ENCODE results near the gene CYP26B1.

CYP26B1 gene

DNA sequence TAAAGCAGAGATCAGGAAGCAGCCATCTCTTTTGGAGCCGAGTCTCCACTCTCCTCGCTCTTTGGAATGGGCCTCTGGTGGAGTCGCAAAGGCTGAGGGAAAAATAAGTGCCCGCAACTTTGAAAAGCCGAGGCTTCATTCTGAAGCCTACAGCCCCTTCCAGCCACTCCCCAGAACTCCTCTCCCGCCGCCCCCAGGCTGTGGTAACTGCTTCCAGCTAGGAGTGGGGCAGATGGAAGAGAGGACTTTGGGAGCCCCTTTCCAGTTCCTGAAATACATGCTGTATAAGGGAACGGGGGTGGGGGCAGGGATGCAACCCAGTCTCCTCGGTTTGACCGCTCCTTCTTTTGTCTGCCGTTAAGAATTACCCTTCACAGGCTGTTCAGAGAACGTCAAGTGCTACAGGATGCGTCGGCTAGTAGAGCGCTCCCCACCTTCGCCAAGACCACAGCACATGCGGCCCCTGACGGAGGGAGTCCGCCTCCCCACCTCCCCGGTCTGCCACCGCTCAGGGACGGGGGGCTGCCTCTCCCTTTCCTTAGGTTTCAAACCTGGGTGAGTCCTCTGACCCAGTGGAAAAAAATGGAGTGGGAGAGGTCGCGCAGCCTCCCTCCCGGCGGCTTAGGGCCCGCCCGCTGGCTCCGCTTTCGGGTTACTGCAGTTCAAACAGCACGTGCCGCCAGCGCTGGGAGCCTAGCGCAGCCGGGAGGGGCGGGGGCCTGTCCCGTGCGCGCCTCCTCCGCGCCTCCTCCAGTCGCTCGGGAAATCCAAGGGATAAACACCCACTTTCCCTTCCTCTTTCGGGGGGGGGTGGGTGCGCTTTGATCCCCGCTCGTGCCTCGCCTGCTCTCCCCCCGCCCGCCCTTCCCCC lies 4.9 kb downstream of the CYP26B1 start:
- no peaks in the 10 kb centered on the region for H3K9me3 ChIP-seq (ENCODE audit: control insufficient read depth in 5 of 5, low read length in 5 of 5)
- no peaks in the 10 kb centered on the region for H3K36me3 ChIP-seq (ENCODE audit: control insufficient read depth in 5 of 5, insufficient read depth in 5 of 5, low read length in 5 of 5)
- H3K4me3 ChIP-seq (ENCODE audit: low read depth in 1 of 5, low read length in 5 of 5): peak overlapping the region; percentile 50 to 64 (median 60)
- H3K27me3 ChIP-seq (ENCODE audit: control insufficient read depth in 5 of 5, insufficient read depth in 4 of 5, low read length in 5 of 5): peaks cover 0 to 19% (median 10%) of the 10 kb centered on the region in 5 donors
- peak overlapping the region; percentile 88 for H3K27ac ChIP-seq (ENCODE audit: low read depth, low read length)
- H3K9ac ChIP-seq (ENCODE audit: low read length in 5 of 5): peak overlapping the region in 4 of 5 donors; percentile 2 to 62 (median 42)
- H3K4me1 ChIP-seq (ENCODE audit: control insufficient read depth in 5 of 5, insufficient read depth in 5 of 5, low read length in 5 of 5): peaks cover 6 to 96% (median 91%) of the 10 kb centered on the region in 5 donors

DNA sequence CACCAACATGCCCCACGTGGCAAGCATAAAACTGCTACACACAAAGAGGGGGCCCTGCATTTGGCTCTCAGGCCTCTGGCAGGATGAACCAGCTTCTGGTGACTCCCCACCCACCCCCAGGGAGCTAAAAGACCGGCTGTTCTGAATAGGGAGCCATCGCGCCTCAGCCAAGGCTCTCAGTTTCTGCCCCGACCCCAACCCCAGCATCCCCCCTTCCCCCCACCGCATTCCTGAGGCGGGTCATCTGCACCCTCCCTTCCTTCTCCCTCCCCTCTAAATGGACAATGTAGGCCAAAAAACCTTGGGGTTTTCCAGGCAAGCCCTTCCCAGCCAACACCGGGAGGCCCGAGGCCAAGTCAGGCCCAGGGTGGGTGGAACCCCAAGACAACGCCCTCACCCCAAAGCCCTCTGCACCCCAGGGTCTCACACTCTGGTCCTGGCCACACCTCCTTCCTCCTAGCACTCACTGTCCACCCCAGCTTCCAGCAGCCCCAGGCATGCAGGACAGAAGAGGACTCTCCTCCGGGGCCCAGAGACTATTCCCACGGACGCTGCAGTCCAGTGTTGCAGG lies 5.7 kb downstream of the CYP26B1 start:
- H3K27me3 ChIP-seq (ENCODE audit: control insufficient read depth in 5 of 5, insufficient read depth in 4 of 5, low read length in 5 of 5): peaks cover 0 to 13% (median 7%) of the 10 kb centered on the region in 5 donors
- peak overlapping the region in 4 of 5 donors; percentile 50 to 61 (median 58) for H3K4me3 ChIP-seq (ENCODE audit: low read depth in 1 of 5, low read length in 5 of 5)
- H3K9ac ChIP-seq (ENCODE audit: low read length in 5 of 5): no peak overlapping the region
- peaks cover 6 to 97% (median 94%) of the 10 kb centered on the region in 5 donors for H3K4me1 ChIP-seq (ENCODE audit: control insufficient read depth in 5 of 5, insufficient read depth in 5 of 5, low read length in 5 of 5)
- H3K9me3 ChIP-seq (ENCODE audit: control insufficient read depth in 5 of 5, low read length in 5 of 5): no peaks in the 10 kb centered on the region
- H3K36me3 ChIP-seq (ENCODE audit: control insufficient read depth in 5 of 5, insufficient read depth in 5 of 5, low read length in 5 of 5): no peaks in the 10 kb centered on the region
- H3K27ac ChIP-seq (ENCODE audit: low read depth, low read length): peak overlapping the region; percentile 88

DNA sequence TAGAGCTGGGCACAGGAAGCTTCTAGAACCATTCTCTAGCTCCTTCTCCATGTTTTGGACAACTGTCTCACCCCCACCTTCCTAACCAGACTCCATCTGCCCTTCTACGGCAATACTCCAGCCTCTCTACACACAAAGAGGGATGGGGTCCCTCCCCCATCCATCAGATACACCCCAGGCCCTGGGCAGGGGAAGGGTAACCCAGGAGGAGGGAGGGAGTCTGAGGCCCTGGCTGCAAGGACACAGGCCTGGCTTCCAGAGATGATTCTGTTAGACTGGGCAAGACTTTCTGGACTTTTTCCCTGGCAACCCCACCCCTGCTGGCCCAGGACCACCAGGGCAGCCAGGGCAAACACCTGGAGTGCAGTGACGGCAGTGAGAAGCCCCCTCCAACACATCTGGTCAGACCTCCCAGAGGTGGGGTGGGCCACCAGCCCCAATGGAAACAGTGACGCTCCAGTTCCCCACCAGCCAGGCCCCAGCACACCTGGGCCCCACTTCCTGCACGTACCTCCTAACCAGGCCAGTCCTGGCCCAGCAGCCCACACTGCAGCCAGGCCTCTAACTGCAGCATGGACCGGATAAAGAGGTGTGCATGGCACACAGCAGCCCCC lies 6.5 kb downstream of the CYP26B1 start:
- H3K27ac ChIP-seq (ENCODE audit: low read depth, low read length): peak overlapping the region; percentile 88

DNA sequence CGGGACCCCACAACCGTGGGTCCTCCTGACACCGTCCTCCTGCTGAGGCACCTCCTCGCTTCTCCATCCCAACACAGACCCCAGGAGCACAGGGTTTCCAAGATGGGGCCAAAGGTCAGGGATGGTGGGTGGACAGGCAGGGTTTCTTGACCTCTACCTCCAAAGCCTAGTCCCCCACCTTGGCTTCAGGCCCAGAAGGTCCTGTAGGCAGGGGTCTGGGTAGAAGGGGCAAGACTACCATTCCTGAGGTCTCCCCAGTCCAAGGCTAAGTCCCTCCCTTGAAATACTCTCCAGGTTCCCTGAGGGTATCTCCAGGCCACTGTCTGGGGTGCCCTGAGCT lies 7.1 kb downstream of the CYP26B1 start:
- H3K27ac ChIP-seq (ENCODE audit: low read depth, low read length): no peak overlapping the region
- peaks cover 6 to 97% (median 94%) of the 10 kb centered on the region in 5 donors for H3K4me1 ChIP-seq (ENCODE audit: control insufficient read depth in 5 of 5, insufficient read depth in 5 of 5, low read length in 5 of 5)
- no peak overlapping the region for H3K9ac ChIP-seq (ENCODE audit: low read length in 5 of 5)
- no peaks in the 10 kb centered on the region for H3K9me3 ChIP-seq (ENCODE audit: control insufficient read depth in 5 of 5, low read length in 5 of 5)
- H3K4me3 ChIP-seq (ENCODE audit: low read depth in 1 of 5, low read length in 5 of 5): no peak overlapping the region
- no peaks in the 10 kb centered on the region for H3K36me3 ChIP-seq (ENCODE audit: control insufficient read depth in 5 of 5, insufficient read depth in 5 of 5, low read length in 5 of 5)
- H3K27me3 ChIP-seq (ENCODE audit: control insufficient read depth in 5 of 5, insufficient read depth in 4 of 5, low read length in 5 of 5): no peaks in the 10 kb centered on the region

More for the DNA sequence above, 6.5 kb downstream of the CYP26B1 start:
- H3K4me3 ChIP-seq (ENCODE audit: low read depth in 1 of 5, low read length in 5 of 5): no peak overlapping the region
- no peaks in the 10 kb centered on the region for H3K9me3 ChIP-seq (ENCODE audit: control insufficient read depth in 5 of 5, low read length in 5 of 5)
- H3K4me1 ChIP-seq (ENCODE audit: control insufficient read depth in 5 of 5, insufficient read depth in 5 of 5, low read length in 5 of 5): peaks cover 6 to 97% (median 94%) of the 10 kb centered on the region in 5 donors
- H3K27me3 ChIP-seq (ENCODE audit: control insufficient read depth in 5 of 5, insufficient read depth in 4 of 5, low read length in 5 of 5): peaks cover 0 to 5% (median 0%) of the 10 kb centered on the region in 5 donors
- no peak overlapping the region for H3K9ac ChIP-seq (ENCODE audit: low read length in 5 of 5)
- H3K36me3 ChIP-seq (ENCODE audit: control insufficient read depth in 5 of 5, insufficient read depth in 5 of 5, low read length in 5 of 5): no peaks in the 10 kb centered on the region

DNA sequence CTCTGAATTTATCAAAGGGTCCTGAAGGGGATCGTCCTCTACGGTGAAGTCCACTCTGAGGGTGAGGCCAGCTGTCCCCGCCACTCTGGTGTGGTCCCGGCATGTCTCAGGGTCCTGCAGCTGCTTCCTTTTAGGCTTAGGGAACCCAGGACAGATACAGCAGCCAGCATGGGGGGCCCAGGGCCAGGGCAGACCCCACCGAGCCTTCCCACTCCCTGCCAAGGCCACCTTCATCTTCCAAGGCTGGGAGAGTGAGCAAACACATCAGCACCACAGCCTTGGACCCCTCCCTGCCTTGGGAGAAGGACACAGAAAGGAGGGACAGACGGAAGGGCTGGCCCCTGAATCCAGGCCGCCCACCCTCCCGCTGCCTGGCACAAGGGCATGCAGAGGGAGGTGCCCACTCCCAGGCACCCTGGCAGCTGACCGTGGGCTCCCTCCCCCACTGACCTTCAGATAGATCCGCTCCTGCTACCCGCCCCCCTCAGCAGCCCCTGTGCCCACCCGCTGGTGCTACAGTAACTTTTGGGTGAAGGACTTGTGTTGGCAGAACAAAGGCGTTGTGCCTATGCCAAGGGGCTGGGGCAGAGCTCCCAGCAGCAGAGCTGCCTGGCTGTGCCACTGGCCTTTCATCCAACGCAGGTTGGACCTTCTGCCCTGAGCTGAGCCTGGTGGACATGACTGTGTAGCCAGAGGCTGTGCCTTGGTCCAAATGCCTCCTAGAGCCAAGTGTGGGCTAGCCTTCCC lies 7.6 kb downstream of the CYP26B1 start:
- H3K4me1 ChIP-seq (ENCODE audit: control insufficient read depth in 5 of 5, insufficient read depth in 5 of 5, low read length in 5 of 5): peaks cover 6 to 93% (median 93%) of the 10 kb centered on the region in 5 donors
- no peaks in the 10 kb centered on the region for H3K27me3 ChIP-seq (ENCODE audit: control insufficient read depth in 5 of 5, insufficient read depth in 4 of 5, low read length in 5 of 5)
- peak overlapping the region; percentile 50 for H3K27ac ChIP-seq (ENCODE audit: low read depth, low read length)
- H3K9me3 ChIP-seq (ENCODE audit: control insufficient read depth in 5 of 5, low read length in 5 of 5): no peaks in the 10 kb centered on the region
- H3K4me3 ChIP-seq (ENCODE audit: low read depth in 1 of 5, low read length in 5 of 5): no peak overlapping the region
- H3K36me3 ChIP-seq (ENCODE audit: control insufficient read depth in 5 of 5, insufficient read depth in 5 of 5, low read length in 5 of 5): peaks cover 0 to 3% (median 1%) of the 10 kb centered on the region in 5 donors
- no peak overlapping the region for H3K9ac ChIP-seq (ENCODE audit: low read length in 5 of 5)

DNA sequence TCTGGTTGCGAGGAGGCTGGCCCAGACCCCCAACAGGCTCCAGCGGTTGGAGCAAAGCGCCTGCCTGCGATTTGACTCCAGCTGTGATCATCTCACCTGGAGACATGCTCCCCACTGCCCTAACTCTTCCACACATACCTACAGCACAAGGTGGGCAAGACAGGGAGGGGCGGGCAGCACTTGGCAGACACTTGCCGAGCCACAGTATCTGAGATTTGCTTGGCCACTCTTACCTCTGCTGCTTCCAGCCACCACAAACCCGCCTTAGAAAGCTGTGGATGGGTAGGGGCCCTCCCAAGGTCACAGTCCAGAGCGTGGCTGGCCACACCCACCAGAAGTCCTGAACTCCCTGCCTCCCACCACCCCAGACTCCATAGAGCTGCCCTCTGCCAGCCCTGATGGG lies 8.2 kb downstream of the CYP26B1 start:
- H3K27ac ChIP-seq (ENCODE audit: low read depth, low read length): peak overlapping the region; percentile 50
- H3K4me1 ChIP-seq (ENCODE audit: control insufficient read depth in 5 of 5, insufficient read depth in 5 of 5, low read length in 5 of 5): peaks cover 6 to 87% (median 87%) of the 10 kb centered on the region in 5 donors

DNA sequence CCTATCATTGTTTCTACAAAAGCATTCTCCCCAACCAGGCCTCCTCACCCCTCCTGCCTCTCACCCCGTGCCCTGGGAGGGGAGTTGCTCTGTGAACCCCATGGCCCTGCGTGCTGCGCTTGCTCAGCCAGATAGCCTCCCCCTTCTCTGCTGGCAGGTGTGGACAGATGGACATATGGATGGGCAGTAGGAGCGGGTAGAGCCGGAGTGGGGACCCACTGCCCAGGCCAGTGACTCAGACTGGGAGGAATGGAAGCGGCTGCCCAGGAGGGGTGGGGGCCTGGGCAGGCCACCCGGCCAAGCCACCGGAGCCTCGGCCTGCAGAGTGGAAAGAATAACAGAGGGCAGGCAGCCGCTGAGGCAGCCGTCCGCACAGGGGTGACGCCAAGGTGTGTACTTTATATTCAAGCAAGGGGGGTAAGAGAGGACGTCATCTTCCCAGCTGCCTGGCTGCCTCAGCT lies 8.7 kb downstream of the CYP26B1 start:
- Histone ChIP-seq H3K27me3 (ENCODE audit: control insufficient read depth in 5 of 5, insufficient read depth in 4 of 5, low read length in 5 of 5) (no peaks in the 10 kb centered on the region), H3K4me3 (ENCODE audit: low read depth in 1 of 5, low read length in 5 of 5) (peak overlapping the region in 1 of 5 donors; percentile 22), H3K4me1 (ENCODE audit: control insufficient read depth in 5 of 5, insufficient read depth in 5 of 5, low read length in 5 of 5) (peaks cover 6 to 84% (median 83%) of the 10 kb centered on the region in 5 donors), H3K36me3 (ENCODE audit: control insufficient read depth in 5 of 5, insufficient read depth in 5 of 5, low read length in 5 of 5) (peaks cover 0 to 13% (median 10%) of the 10 kb centered on the region in 5 donors), H3K9ac (ENCODE audit: low read length in 5 of 5) (peak overlapping the region in 2 of 5 donors; percentile 11 to 68), H3K9me3 (ENCODE audit: control insufficient read depth in 5 of 5, low read length in 5 of 5) (no peaks in the 10 kb centered on the region), H3K27ac (ENCODE audit: low read depth, low read length) (peak overlapping the region; percentile 75)

More for the DNA sequence above, 8.2 kb downstream of the CYP26B1 start:
- H3K36me3 ChIP-seq (ENCODE audit: control insufficient read depth in 5 of 5, insufficient read depth in 5 of 5, low read length in 5 of 5): peaks cover 0 to 9% (median 7%) of the 10 kb centered on the region in 5 donors
- peak overlapping the region in 1 of 5 donors; percentile 11 for H3K9ac ChIP-seq (ENCODE audit: low read length in 5 of 5)
- no peaks in the 10 kb centered on the region for H3K9me3 ChIP-seq (ENCODE audit: control insufficient read depth in 5 of 5, low read length in 5 of 5)
- no peak overlapping the region for H3K4me3 ChIP-seq (ENCODE audit: low read depth in 1 of 5, low read length in 5 of 5)
- no peaks in the 10 kb centered on the region for H3K27me3 ChIP-seq (ENCODE audit: control insufficient read depth in 5 of 5, insufficient read depth in 4 of 5, low read length in 5 of 5)

DNA sequence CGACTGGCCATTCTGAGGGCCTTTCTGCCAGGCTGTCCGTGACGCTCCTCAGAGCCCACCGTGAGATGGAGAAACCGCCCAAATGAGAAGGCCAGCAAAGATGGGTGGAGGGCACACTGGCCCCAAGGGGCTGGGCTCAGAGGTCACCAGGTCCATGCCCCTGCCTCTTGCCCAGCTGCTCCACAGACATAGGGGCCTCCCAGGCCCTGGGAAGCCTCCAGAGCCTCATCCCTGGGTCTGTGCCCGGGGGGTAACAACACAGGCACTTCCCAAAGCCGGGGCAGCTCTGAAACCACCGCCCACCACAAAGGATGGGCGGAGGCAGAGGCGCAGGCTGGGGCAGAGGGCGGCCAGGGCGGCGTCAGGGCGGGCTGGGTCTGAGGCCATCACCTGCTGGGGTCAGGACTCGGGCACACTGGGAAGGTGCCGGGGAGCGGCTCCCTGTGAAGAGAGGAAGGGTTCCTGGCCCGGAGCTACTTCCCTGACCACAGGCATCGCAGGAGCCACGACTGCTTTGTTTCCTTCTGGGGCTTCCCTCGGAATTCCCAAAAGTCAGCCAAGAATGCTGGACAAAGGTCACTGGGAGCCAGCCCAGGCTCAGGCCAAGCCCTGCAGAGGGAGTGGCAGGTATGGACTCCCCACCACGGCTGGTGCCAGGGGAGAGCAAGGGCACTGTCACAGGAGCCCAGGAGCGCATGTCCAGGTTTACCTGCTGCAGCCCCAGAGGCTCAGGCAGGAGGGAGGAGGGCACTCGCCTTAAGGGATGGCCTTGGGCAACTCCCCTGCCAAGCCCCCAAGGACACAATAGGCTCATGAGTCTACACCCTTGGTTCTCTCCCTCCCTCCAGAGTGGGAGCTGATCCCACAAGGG lies 9.4 kb downstream of the CYP26B1 start:
- H3K9ac ChIP-seq (ENCODE audit: low read length in 5 of 5): peak overlapping the region in 3 of 5 donors; percentile 53 to 68 (median 58)
- H3K27ac ChIP-seq (ENCODE audit: low read depth, low read length): peak overlapping the region; percentile 75
- peaks cover 0 to 20% (median 17%) of the 10 kb centered on the region in 5 donors for H3K36me3 ChIP-seq (ENCODE audit: control insufficient read depth in 5 of 5, insufficient read depth in 5 of 5, low read length in 5 of 5)
- peak overlapping the region in 2 of 5 donors; percentile 19 to 22 for H3K4me3 ChIP-seq (ENCODE audit: low read depth in 1 of 5, low read length in 5 of 5)
- H3K4me1 ChIP-seq (ENCODE audit: control insufficient read depth in 5 of 5, insufficient read depth in 5 of 5, low read length in 5 of 5): peaks cover 6 to 77% (median 76%) of the 10 kb centered on the region in 5 donors
- H3K9me3 ChIP-seq (ENCODE audit: control insufficient read depth in 5 of 5, low read length in 5 of 5): no peaks in the 10 kb centered on the region
- no peaks in the 10 kb centered on the region for H3K27me3 ChIP-seq (ENCODE audit: control insufficient read depth in 5 of 5, insufficient read depth in 4 of 5, low read length in 5 of 5)
